Esophagus (tissue), 2 donors: ENCODE measurements around the gene TGFBR3. TPM values are rescaled to one million over a fixed set of nuclear protein-coding genes. Genes with fewer than 3 reads are reported as not detected.

Experiments
- H3K27ac ChIP-seq, 2 donors: one replicate each; pipeline ENCODE4 v1.5.1; 2013; ENCODE audit warnings: low read depth in 2 of 2, mild to moderate bottlenecking in 2 of 2, inconsistent platforms in 1 of 2, low read length in 1 of 2, moderate library complexity in 1 of 2
- H3K27me3 ChIP-seq, 2 donors: one replicate each; pipeline ENCODE4 v1.6.1; 2013; ENCODE audit warnings: low read length in 2 of 2, control low read depth in 1 of 2, mild to moderate bottlenecking in 1 of 2; ENCODE audit not compliant: insufficient read depth in 2 of 2, control insufficient read depth in 1 of 2
- H3K36me3 ChIP-seq, 2 donors: one replicate each; pipeline ENCODE4 v1.6.1; 2013; ENCODE audit warnings: low read length in 1 of 2; ENCODE audit not compliant: control insufficient read depth in 2 of 2, insufficient read depth in 2 of 2
- H3K4me1 ChIP-seq, 2 donors: one replicate each; pipeline ENCODE4 v1.6.1; 2013; ENCODE audit warnings: low read length in 1 of 2; ENCODE audit not compliant: control insufficient read depth in 2 of 2, insufficient read depth in 2 of 2
- H3K4me3 ChIP-seq, 2 donors: one replicate each; pipeline ENCODE4 v1.5.1; 2013; ENCODE audit warnings: low read length in 2 of 2, mild to moderate bottlenecking in 2 of 2, low read depth in 1 of 2, moderate library complexity in 1 of 2
- H3K9me3 ChIP-seq, 2 donors: one replicate each; pipeline ENCODE4 v1.6.1; 2013; ENCODE audit warnings: mild to moderate bottlenecking in 2 of 2, low read depth in 1 of 2, low read length in 1 of 2, moderate library complexity in 1 of 2; ENCODE audit not compliant: control insufficient read depth in 2 of 2, insufficient read depth in 1 of 2
- WGBS, 2 donors: extraction: QIAGEN DNeasy Blood & Tissue Kit; methylation state at CpG; one replicate each; pipeline ENCODE4 v1.1.7; 2013; 5-methylcytosine and 5-hydroxymethylcytosine counted together
- polyA plus RNA-seq, 2 donors: library from polyadenylated mRNA; stranded (reverse); fragments of 200-250 nt; gene quantifications; one replicate each; pipeline ENCODE4 v1.2.3, GENCODE V29; 2013
- donor health status: healthy with polysubstance abuse.
- donor health status: Bipolar disorder and iron deficiency.

TGFBR3 gene
- polyA plus RNA-seq, 2 donors: 3.8 to 10.5 TPM

DNA sequence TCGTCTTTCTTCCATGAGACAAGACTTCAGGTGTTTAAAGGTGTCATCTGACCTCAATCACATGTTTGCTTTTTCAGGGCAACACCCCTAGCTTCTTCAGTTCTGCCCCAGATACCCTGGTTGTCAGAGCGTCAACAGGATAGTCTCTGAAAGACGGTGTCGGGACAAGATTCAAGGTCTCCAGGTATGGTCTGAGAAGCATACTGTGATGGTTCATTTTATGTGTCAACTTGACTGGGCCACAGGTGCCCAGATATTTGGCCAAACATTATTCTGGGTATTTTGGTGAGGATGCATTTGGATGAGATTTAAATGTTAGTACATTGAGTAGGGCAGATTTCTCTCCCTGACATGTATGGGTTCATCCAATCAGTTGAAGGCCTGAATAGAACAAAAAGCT, 148.3 kb downstream of the TGFBR3 start:
- H3K27ac ChIP-seq: peak overlapping the region; percentile 71 to 76
- H3K36me3 ChIP-seq: peaks cover 0 to 4% of the 10 kb centered on the region in 2 donors
- H3K9me3 ChIP-seq: no peaks in the 10 kb centered on the region
- no peak overlapping the region for H3K4me3 ChIP-seq
- WGBS, 2 donors: 91 to 94% methylated on average over 4 of the region's 4 CpGs
- H3K27me3 ChIP-seq: no peaks in the 10 kb centered on the region
- peaks cover 4 to 10% of the 10 kb centered on the region in 2 donors for H3K4me1 ChIP-seq

DNA sequence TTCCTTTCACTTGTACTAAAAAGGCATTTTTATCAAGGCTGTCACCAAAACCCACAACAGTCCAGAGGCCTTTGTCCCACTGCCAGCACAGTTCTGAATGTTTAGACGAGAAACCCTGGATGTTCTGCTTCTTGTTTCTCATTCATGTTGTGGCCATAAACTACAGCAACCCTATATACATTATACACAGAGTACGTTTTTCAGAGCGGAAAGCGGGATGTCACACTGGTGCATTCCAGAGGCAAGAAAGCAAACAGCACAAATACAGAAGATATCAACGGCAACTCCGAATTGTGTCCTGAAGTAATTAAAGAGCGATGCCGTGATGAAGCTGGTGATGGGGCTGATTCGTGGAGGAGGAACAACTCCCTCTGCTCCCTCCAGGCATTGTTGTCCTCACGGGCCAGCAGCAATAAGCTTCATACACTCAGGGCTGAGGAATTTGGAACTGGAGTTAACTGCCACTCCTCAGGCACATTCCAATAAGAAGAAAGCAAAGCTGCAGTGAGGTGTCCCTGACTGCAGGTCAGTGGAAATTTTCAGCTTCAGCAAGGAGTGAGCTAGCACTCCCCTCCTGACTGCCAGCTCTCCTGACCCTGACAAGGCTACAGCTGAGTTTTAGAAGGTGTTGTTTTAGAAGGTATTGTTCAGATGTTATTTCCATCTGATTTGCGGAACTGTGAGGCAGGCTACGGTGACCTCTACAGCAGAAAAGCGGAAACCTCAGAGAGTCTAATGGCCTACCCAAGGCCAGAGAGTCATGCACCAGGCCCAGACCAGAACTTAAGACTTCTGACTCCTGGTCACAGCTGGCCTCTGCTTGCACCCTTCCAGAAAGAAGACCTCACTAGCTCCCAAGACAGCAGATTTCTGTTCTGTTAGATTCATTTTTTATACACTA, 149.0 kb downstream of the TGFBR3 start:
- H3K27me3 ChIP-seq: no peaks in the 10 kb centered on the region
- H3K4me1 ChIP-seq: peaks cover 4 to 13% of the 10 kb centered on the region in 2 donors
- no peaks in the 10 kb centered on the region for H3K9me3 ChIP-seq
- H3K4me3 ChIP-seq: no peak overlapping the region
- WGBS, 2 donors: 39 to 47% methylated on average over 13 of the region's 13 CpGs
- peak overlapping the region; percentile 71 to 76 for H3K27ac ChIP-seq
- peaks cover 0 to 4% of the 10 kb centered on the region in 2 donors for H3K36me3 ChIP-seq

DNA sequence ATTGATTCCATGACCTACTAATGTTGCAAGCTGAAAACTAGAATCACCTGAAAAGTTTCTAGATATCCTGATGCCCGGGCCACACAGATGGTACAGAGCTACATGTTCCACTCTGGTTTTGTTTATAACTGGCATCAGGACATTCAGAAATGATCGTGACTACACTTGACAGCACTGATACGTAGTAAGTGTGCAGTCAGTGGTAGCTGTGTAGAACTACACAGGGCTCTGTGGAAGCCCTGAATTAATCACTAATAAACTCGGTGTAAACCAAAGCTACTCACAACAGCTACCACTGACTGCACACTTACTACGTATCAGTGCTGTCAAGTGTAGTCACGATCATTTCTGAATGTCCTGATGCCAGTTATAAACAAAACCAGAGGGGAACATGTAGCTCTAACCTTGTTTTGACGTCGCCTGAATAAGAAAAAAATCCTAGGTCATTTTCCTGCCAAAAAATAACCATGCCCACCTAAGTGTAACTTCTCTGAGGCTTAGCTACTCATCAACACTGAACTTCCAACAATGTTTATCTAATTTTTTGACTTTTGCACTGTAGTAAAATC, 149.7 kb downstream of the TGFBR3 start:
- H3K4me1 ChIP-seq: peaks cover 1 to 13% of the 10 kb centered on the region in 2 donors
- 53 to 64% methylated on average over 8 of the region's 8 CpGs for WGBS, 2 donors
- H3K9me3 ChIP-seq: no peaks in the 10 kb centered on the region
- H3K27me3 ChIP-seq: no peaks in the 10 kb centered on the region
- H3K27ac ChIP-seq: peak overlapping the region; percentile 42 to 76
- H3K4me3 ChIP-seq: no peak overlapping the region
- peaks cover 0 to 4% of the 10 kb centered on the region in 2 donors for H3K36me3 ChIP-seq

GRCh38 chr1:91735266-91735845, 150.6 kb downstream of the TGFBR3 start:
- Histone ChIP-seq H3K4me1 (peaks cover 0 to 15% of the 10 kb centered on the region in 2 donors), H3K4me3 (no peak overlapping the region), H3K27me3 (no peaks in the 10 kb centered on the region), H3K36me3 (peaks cover 0 to 4% of the 10 kb centered on the region in 2 donors), H3K9me3 (no peaks in the 10 kb centered on the region), H3K27ac (no peak overlapping the region)
- 82 to 90% methylated on average over 4 of the region's 4 CpGs for WGBS, 2 donors

GRCh38 chr1:91734761-91735160, 151.2 kb downstream of the TGFBR3 start:
- no peak overlapping the region for H3K4me3 ChIP-seq
- no peak overlapping the region for H3K27ac ChIP-seq
- peaks cover 0 to 15% of the 10 kb centered on the region in 2 donors for H3K4me1 ChIP-seq
- H3K27me3 ChIP-seq: no peaks in the 10 kb centered on the region
- H3K36me3 ChIP-seq: peaks cover 0 to 5% of the 10 kb centered on the region in 2 donors
- no peaks in the 10 kb centered on the region for H3K9me3 ChIP-seq
- WGBS, 2 donors: 77 to 91% methylated on average over 8 of the region's 8 CpGs

- Histone ChIP-seq H3K27me3 (no peaks in the 10 kb centered on the region), H3K4me1 (peaks cover 0 to 17% of the 10 kb centered on the region in 2 donors), H3K9me3 (no peaks in the 10 kb centered on the region), H3K27ac (peak overlapping the region in 1 of 2 donors; percentile 46), H3K4me3 (no peak overlapping the region), H3K36me3 (peaks cover 0 to 7% of the 10 kb centered on the region in 2 donors)
- WGBS, 2 donors: 68 to 74% methylated on average over 8 of the region's 8 CpGs
These were observed 152.7 kb downstream of the TGFBR3 start for GRCh38 chr1:91733108-91733710.

- Histone ChIP-seq H3K9me3 (no peaks in the 10 kb centered on the region), H3K36me3 (peaks cover 0 to 7% of the 10 kb centered on the region in 2 donors), H3K27ac (peak overlapping the region; percentile 11 to 70), H3K27me3 (no peaks in the 10 kb centered on the region), H3K4me3 (no peak overlapping the region), H3K4me1 (peaks cover 0 to 17% of the 10 kb centered on the region in 2 donors)
- WGBS, 2 donors: 59 to 64% methylated on average over 15 of the region's 15 CpGs
These were observed 153.5 kb downstream of the TGFBR3 start for GRCh38 chr1:91732291-91733107.

DNA sequence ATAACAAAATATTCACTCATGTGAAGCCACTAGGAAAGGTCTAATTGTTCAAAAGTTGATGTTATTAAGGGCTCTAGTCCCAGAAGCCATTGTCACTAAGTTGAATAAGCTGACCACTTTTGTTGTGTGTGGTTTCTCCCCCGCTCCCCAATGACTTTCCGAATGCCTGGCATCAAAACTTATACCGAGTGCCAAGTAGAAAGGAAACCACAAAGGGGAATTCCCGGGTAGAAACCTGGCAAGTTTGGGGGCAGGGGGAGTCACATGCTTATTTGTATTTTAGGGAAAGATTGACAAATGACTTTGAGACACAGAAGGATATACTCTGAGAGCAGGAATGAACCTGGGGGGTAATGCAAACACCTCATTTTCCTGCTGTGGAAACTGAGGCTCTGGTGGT, 154.1 kb downstream of the TGFBR3 start:
- H3K27ac ChIP-seq: peak overlapping the region in 1 of 2 donors; percentile 47
- 14 to 15% methylated on average over 4 of the region's 4 CpGs for WGBS, 2 donors
- H3K27me3 ChIP-seq: no peaks in the 10 kb centered on the region
- no peaks in the 10 kb centered on the region for H3K9me3 ChIP-seq
- peaks cover 0 to 9% of the 10 kb centered on the region in 2 donors for H3K36me3 ChIP-seq
- H3K4me3 ChIP-seq: no peak overlapping the region
- H3K4me1 ChIP-seq: peaks cover 0 to 12% of the 10 kb centered on the region in 2 donors
